Right lobe of liver (tissue), 6 donors: ENCODE data around the gene CEP43. TPM values are rescaled to one million over a fixed set of nuclear protein-coding genes. Genes with fewer than 3 reads are reported as not detected.

Source experiments
- ATAC-seq, 4 donors: fragments of 200-7000 bp; cut with Tn5 transposase; one replicate each; pipeline ENCODE4 v1.9.1; 2020; ENCODE audit warnings: mild to moderate bottlenecking in 4 of 4, moderate library complexity in 4 of 4
- DNase-seq, 3 donors: peaks; one replicate each; pipeline ENCODE4 v3.0.0-alpha.2; 2020
- H3K27ac ChIP-seq, 3 donors: fragments of 200-600 bp; one replicate each; pipeline ENCODE4 v1.8.0; 2022
- H3K27me3 ChIP-seq, 2 donors: fragments of 200-600 bp; one replicate each; pipeline ENCODE4 v1.8.0; 2022
- H3K36me3 ChIP-seq, 4 donors: fragments of 200-600 bp; sonication (generic) in 1 of 4; one replicate each; pipeline versions ENCODE4 v1.5.1 to v1.8.0; 2017 to 2022; ENCODE audit warnings: control low read depth in 1 of 4
- H3K4me1 ChIP-seq, 4 donors: fragments of 200-600 bp; sonication (generic) in 1 of 4; one replicate each; pipeline versions ENCODE4 v1.5.1 to v1.8.0; 2017 to 2022; ENCODE audit warnings: control low read depth in 1 of 4
- H3K4me3 ChIP-seq, 3 donors: fragments of 200-600 bp; one replicate each; pipeline ENCODE4 v1.8.0; 2022
- H3K9me3 ChIP-seq, 4 donors: fragments of 200-600 bp; sonication (generic) in 1 of 4; one replicate each; pipeline versions ENCODE4 v1.5.1 to v1.8.0; 2017 to 2022; ENCODE audit warnings: control low read depth in 1 of 4
- CTCF ChIP-seq, 4 donors: fragments of 200-600 bp in 3 of 4; fragments of 450-650 bp in 1 of 4; IDR thresholded peaks; one replicate each; pipeline versions ENCODE4 v1.5.1 to v1.8.0; 2016 to 2022; ENCODE audit warnings: antibody characterized with exemption in 4 of 4, mild to moderate bottlenecking in 2 of 4
- POLR2A ChIP-seq: fragments of 450-650 bp; IDR thresholded peaks from one replicate; pipeline ENCODE4 v1.6.1; 2017; ENCODE audit warnings: antibody characterized with exemption, mild to moderate bottlenecking
- WGBS: methylation state at CpG from one replicate; pipeline ENCODE4 v1.1.6; 2018; ENCODE audit warnings: low coverage, low lambda C conversion rate; ENCODE audit not compliant: insufficient coverage; ENCODE audit errors: missing lambda C conversion rate; 5-methylcytosine and 5-hydroxymethylcytosine counted together
- intact Hi-C, 2 donors: fragments of 100-400 bp; cut with DNase I; formaldehyde crosslinking; loops; one replicate each; pipeline versions ENCODE4 v1.11.2 to v1.14.1; 2022
- total RNA-seq, 6 experiments: library from RNA; depleted of rRNA in 2 of 6; stranded (reverse); fragments of >200 nt in 2 of 6; fragmentation: NEBNext Ultra II Directional in 3 of 6; extraction: Animal tissue kit (Norgen Biotek cat#: 25700) in 3 of 6; gene quantifications; one replicate each; pipeline versions ENCODE4 v1.1.0 to v1.2.4, GENCODE V29; 2016 to 2023
- donor health status: DM: no; HTN: yes; CAD: no.
- donor health status: DM: no; HTN: no; CAD: no.
- donor health status: DM: no; HTN: no; CAD: no.
- donor health status: DM: no; HTN: yes; CAD: no.
- donor health status: DM: no; HTN: yes; CAD: no.

CEP43 gene
- total RNA-seq, 6 experiments from 2014 or later, result 11.7 to 23.5 (median 19.7) TPM

- DNase-seq (no peak), ATAC-seq (no peak)
- intact Hi-C loops, result no loop called here
- H3K4me1 ChIP-seq, result peaks cover 0 to 3% (median 0%) of the 10 kb centered on the region in 4 donors
- H3K4me3 ChIP-seq, result no peak overlapping the region
- H3K36me3 ChIP-seq, result no peaks in the 10 kb centered on the region
- H3K9me3 ChIP-seq, result no peaks in the 10 kb centered on the region
- peak overlapping the region in 2 of 3 donors; percentile 84 for H3K27ac ChIP-seq
- no peaks in the 10 kb centered on the region for H3K27me3 ChIP-seq
- TF ChIP-seq CTCF (IDR thresholded peaks at IDR 0.05), result no peak
- TF ChIP-seq POLR2A, result no peak
- 79% methylated on average over 5 of the region's 5 CpGs for WGBS
Measured at GRCh38 chr6:166957805-166958076, 41.5 kb upstream of the CEP43 start.

- ATAC-seq, result peak in 2 of 4 donors; percentile 6 to 7
- Histone ChIP-seq H3K4me1 (peaks cover 0 to 3% (median 0%) of the 10 kb centered on the region in 4 donors), H3K36me3 (no peaks in the 10 kb centered on the region), H3K27ac (peak overlapping the region in 2 of 3 donors; percentile 65 to 84), H3K4me3 (no peak overlapping the region), H3K9me3 (no peaks in the 10 kb centered on the region), H3K27me3 (no peaks in the 10 kb centered on the region)
- intact Hi-C loops, result no loop called here
- no peak for TF ChIP-seq POLR2A
- TF ChIP-seq CTCF (IDR thresholded peaks at IDR 0.05), result no peak
- WGBS, result 44% methylated on average over 12 of the region's 13 CpGs
- no peak for DNase-seq
Measured at GRCh38 chr6:166958926-166959861, 40.0 kb upstream of the CEP43 start.

- no peaks in the 10 kb centered on the region for H3K27me3 ChIP-seq
- ATAC-seq, result no peak
- WGBS, result 87% methylated on average over 8 of the region's 9 CpGs
- H3K9me3 ChIP-seq, result no peaks in the 10 kb centered on the region
- TF ChIP-seq CTCF (IDR thresholded peaks at IDR 0.05), result no peak
- TF ChIP-seq POLR2A, result no peak
- intact Hi-C loops, result no loop called here
- no peak for DNase-seq
- H3K27ac ChIP-seq, result peak overlapping the region in 2 of 3 donors; percentile 65 to 84
- peaks cover 0 to 3% (median 0%) of the 10 kb centered on the region in 4 donors for H3K4me1 ChIP-seq
- H3K4me3 ChIP-seq, result no peak overlapping the region
- no peaks in the 10 kb centered on the region for H3K36me3 ChIP-seq
Measured at GRCh38 chr6:166959911-166960608, 39.1 kb upstream of the CEP43 start.

GRCh38 chr6:166960609-166960978 lies 38.6 kb upstream of the CEP43 start:
- H3K27ac ChIP-seq, result no peak overlapping the region
- 95% methylated on average over 3 of the region's 3 CpGs for WGBS
- no peaks in the 10 kb centered on the region for H3K36me3 ChIP-seq
- ATAC-seq (no peak), DNase-seq (no peak)
- H3K9me3 ChIP-seq, result no peaks in the 10 kb centered on the region
- TF ChIP-seq CTCF (IDR thresholded peaks at IDR 0.05), result no peak
- TF ChIP-seq POLR2A, result no peak
- H3K27me3 ChIP-seq, result no peaks in the 10 kb centered on the region
- no peak overlapping the region for H3K4me3 ChIP-seq
- intact Hi-C loops, result no loop called here
- H3K4me1 ChIP-seq, result peaks cover 0 to under 1% (median 0%) of the 10 kb centered on the region in 4 donors
